ENCODE measurements around the gene ATP6V0C. TPM values are rescaled to one million over a fixed set of nuclear protein-coding genes. Genes with fewer than 3 reads are reported as not detected.

Gene ATP6V0C
- total and polyA plus RNA-seq, 9 donors = 34.8 to 143 (median 119) TPM

- TF ChIP-seq EP300 (IDR thresholded peaks at IDR 0.05) (no peak), POLR2A (IDR thresholded peaks at IDR 0.05) (no peak), CTCF (IDR thresholded peaks at IDR 0.05) (no peak)
- peak in 1 of 5 donors; percentile 38 for DNase-seq
- Histone ChIP-seq H3K27ac (no peak overlapping the region), H3K9me3 (no peaks in the 10 kb centered on the region), H3K4me1 (ENCODE audit: insufficient read depth) (peaks cover 12% of the 10 kb centered on the region), H3K4me3 (no peak overlapping the region), H3K27me3 (peaks cover 6% of the 10 kb centered on the region), H3K36me3 (no peaks in the 10 kb centered on the region)
- WGBS, 3 donors = 36 to 44% (median 42%) methylated on average over 37 to 61 of the region's 61 CpGs
- intact Hi-C loops (cut with DNase I) = no loop called here
Observed at GRCh38 chr16:2471653-2472487, 41.9 kb upstream of the ATP6V0C start.

GRCh38 chr16:2472488-2472864 is 41.3 kb upstream of the ATP6V0C start:
- H3K27me3 ChIP-seq = peaks cover 6% of the 10 kb centered on the region
- no peak for DNase-seq
- H3K36me3 ChIP-seq = no peaks in the 10 kb centered on the region
- H3K27ac ChIP-seq = no peak overlapping the region
- H3K9me3 ChIP-seq = no peaks in the 10 kb centered on the region
- peaks cover 12% of the 10 kb centered on the region for H3K4me1 ChIP-seq (ENCODE audit: insufficient read depth)
- no peak overlapping the region for H3K4me3 ChIP-seq
- TF ChIP-seq EP300 (IDR thresholded peaks at IDR 0.05) (no peak), POLR2A (IDR thresholded peaks at IDR 0.05) (no peak), CTCF (IDR thresholded peaks at IDR 0.05) (no peak)
- WGBS, 3 donors = 92 to 95% (median 93%) methylated on average over 27 of the region's 27 CpGs
- intact Hi-C loops (cut with DNase I) = no loop called here

- TF ChIP-seq POLR2A (IDR thresholded peaks at IDR 0.05) = no peak
- no peak for TF ChIP-seq EP300 (IDR thresholded peaks at IDR 0.05)
- no peak for TF ChIP-seq CTCF (IDR thresholded peaks at IDR 0.05)
- Histone ChIP-seq H3K27ac (no peak overlapping the region), H3K9me3 (no peaks in the 10 kb centered on the region), H3K4me1 (ENCODE audit: insufficient read depth) (peaks cover 12% of the 10 kb centered on the region), H3K36me3 (no peaks in the 10 kb centered on the region), H3K27me3 (peaks cover 6% of the 10 kb centered on the region), H3K4me3 (no peak overlapping the region)
- peak in 1 of 5 donors; percentile 35 for DNase-seq
- WGBS, 3 donors = 88 to 93% (median 89%) methylated on average over 14 of the region's 14 CpGs
- intact Hi-C loops (cut with DNase I) = no loop called here
Observed at GRCh38 chr16:2472885-2473445, 40.8 kb upstream of the ATP6V0C start.

- peaks cover 9% of the 10 kb centered on the region for H3K4me1 ChIP-seq (ENCODE audit: insufficient read depth)
- H3K27ac ChIP-seq = no peak overlapping the region
- DNase-seq = peak in 1 of 5 donors; percentile 46
- H3K4me3 ChIP-seq = no peak overlapping the region
- peaks cover 6% of the 10 kb centered on the region for H3K27me3 ChIP-seq
- H3K9me3 ChIP-seq = no peaks in the 10 kb centered on the region
- intact Hi-C loops (cut with DNase I) = no loop called here
- no peak for TF ChIP-seq CTCF (IDR thresholded peaks at IDR 0.05)
- TF ChIP-seq EP300 (IDR thresholded peaks at IDR 0.05) = no peak
- no peak for TF ChIP-seq POLR2A (IDR thresholded peaks at IDR 0.05)
- H3K36me3 ChIP-seq = no peaks in the 10 kb centered on the region
- WGBS, 3 donors = 7 to 20% (median 9%) methylated on average over 17 to 49 of the region's 49 CpGs
Observed at GRCh38 chr16:2473446-2473926, 40.3 kb upstream of the ATP6V0C start.

All from ovary (tissue), 9 donors.